Measurements from ENCODE around the gene SPOCK2. TPM values are rescaled to one million over a fixed set of nuclear protein-coding genes. Genes with fewer than 3 reads are reported as not detected.

The SPOCK2 gene
- total RNA-seq, 1 experiment from 2014 or later: 1.8 TPM

DNA sequence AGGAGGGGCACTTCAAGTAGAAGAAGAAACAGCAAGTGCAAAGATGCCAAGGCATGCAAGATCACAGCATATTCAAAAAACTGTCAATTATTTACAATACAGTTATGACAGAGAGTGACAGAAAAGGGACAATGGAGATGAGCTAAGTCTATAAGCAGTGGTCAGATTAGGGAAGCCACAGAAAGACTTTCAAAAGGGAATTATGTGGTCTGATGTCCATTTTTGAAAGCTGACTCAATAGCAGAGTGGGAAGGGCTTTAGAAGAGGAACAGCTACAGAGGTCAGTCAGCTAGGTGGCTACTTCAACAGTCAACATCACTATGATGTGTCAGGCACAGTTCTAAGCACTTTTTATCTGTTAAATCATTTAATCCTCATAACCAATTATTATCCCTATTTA, 45.2 kb upstream of the SPOCK2 start:
- Mint-ChIP-seq H3K4me1 (peaks cover 0 to 6% of the 10 kb centered on the region in 2 experiments; a peak in 1 of 4 replicates), H3K9me3 (peaks cover 0 to 7% of the 10 kb centered on the region in 2 experiments; a peak in 2 of 5 replicates), H3K27me3 (ENCODE audit: low read depth) (no peaks in the 10 kb centered on the region), H3K4me3 (no peak overlapping the region), H3K36me3 (ENCODE audit: insufficient read depth in 1 of 3, low read depth in 3 of 3) (peaks cover 4 to 28% (median 7%) of the 10 kb centered on the region in 3 experiments), H3K27ac (no peak overlapping the region)
- Histone ChIP-seq H3K23me2 (ENCODE audit: insufficient read length, low read depth, low read length, poor library complexity, severe bottlenecking) (no peaks in the 10 kb centered on the region), H2BK12ac (ENCODE audit: insufficient read length, low read depth, low read length) (no peak overlapping the region), H3K18ac (ENCODE audit: insufficient read length, low read depth, low read length) (no peak overlapping the region), H3K79me2 (ENCODE audit: insufficient read depth, low read length) (no peaks in the 10 kb centered on the region), H4K91ac (ENCODE audit: insufficient read length, low read depth, low read length) (no peak overlapping the region), H4K5ac (ENCODE audit: insufficient read length, low read depth, low read length) (no peak overlapping the region), H2BK20ac (ENCODE audit: low read depth, low read length, poor library complexity, severe bottlenecking) (no peak overlapping the region), H3K27me3 (ENCODE audit: insufficient read depth, low read length) (no peaks in the 10 kb centered on the region), H3K4ac (ENCODE audit: low read depth, low read length) (no peak overlapping the region), H3K79me1 (ENCODE audit: insufficient read depth, low read depth, low read length, poor library complexity, severe bottlenecking) (no peaks in the 10 kb centered on the region), H3K14ac (ENCODE audit: insufficient read depth, low read length) (no peak overlapping the region), H4K8ac (replicated peaks; ENCODE audit: insufficient read length, low read depth, low read length) (no peak overlapping the region), H2AK5ac (ENCODE audit: insufficient read length, low read length) (no peak overlapping the region), H3K9ac (ENCODE audit: extremely low read depth, insufficient read length, low read length) (no peak overlapping the region), H4K20me1 (ENCODE audit: control insufficient read depth, insufficient read depth, insufficient read length) (no peaks in the 10 kb centered on the region), H3K27ac (ENCODE audit: insufficient read length, low read depth, low read length) (no peak overlapping the region), H3K9me3 (ENCODE audit: control insufficient read depth, low read depth, low read length) (no peaks in the 10 kb centered on the region), H3T11ph (ENCODE audit: low read length) (no peak overlapping the region), H2AFZ (ENCODE audit: low read length) (no peak overlapping the region), H3K4me2 (ENCODE audit: insufficient read depth, insufficient read length, low read length) (no peak overlapping the region), H2BK15ac (ENCODE audit: low read depth, low read length) (no peak overlapping the region), H3K56ac (ENCODE audit: insufficient read length, low read depth, low read length) (no peak overlapping the region), H3K23ac (ENCODE audit: insufficient read length, low read depth, low read length) (no peak overlapping the region), H2BK120ac (ENCODE audit: low read depth, low read length, poor library complexity, severe bottlenecking) (no peak overlapping the region), H2BK5ac (ENCODE audit: insufficient read length, low read length) (no peak overlapping the region), H3K4me1 (ENCODE audit: insufficient read depth, low read length) (no peaks in the 10 kb centered on the region)
- TF ChIP-seq, protein P1, sequence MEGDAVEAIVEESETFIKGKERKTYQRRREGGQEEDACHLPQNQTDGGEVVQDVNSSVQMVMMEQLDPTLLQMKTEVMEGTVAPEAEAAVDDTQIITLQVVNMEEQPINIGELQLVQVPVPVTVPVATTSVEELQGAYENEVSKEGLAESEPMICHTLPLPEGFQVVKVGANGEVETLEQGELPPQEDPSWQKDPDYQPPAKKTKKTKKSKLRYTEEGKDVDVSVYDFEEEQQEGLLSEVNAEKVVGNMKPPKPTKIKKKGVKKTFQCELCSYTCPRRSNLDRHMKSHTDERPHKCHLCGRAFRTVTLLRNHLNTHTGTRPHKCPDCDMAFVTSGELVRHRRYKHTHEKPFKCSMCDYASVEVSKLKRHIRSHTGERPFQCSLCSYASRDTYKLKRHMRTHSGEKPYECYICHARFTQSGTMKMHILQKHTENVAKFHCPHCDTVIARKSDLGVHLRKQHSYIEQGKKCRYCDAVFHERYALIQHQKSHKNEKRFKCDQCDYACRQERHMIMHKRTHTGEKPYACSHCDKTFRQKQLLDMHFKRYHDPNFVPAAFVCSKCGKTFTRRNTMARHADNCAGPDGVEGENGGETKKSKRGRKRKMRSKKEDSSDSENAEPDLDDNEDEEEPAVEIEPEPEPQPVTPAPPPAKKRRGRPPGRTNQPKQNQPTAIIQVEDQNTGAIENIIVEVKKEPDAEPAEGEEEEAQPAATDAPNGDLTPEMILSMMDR (conservative IDR thresholded peaks at IDR 0.05): no peak
- DNase-seq: no peak
